GM19099 (cell line): ENCODE results near the gene UCN2.

Source experiments
- POLR2A ChIP-seq: IDR thresholded peaks from 3 replicates; pipeline ENCODE4 v1.6.1; 2011; ENCODE audit warnings: low read depth; ENCODE audit not compliant: insufficient read length; ENCODE audit errors: extremely low read depth

The UCN2 gene

GRCh38 chr3:48571938-48572337 lies 8.4 kb upstream of the UCN2 start:
- TF ChIP-seq POLR2A = no peak

DNA sequence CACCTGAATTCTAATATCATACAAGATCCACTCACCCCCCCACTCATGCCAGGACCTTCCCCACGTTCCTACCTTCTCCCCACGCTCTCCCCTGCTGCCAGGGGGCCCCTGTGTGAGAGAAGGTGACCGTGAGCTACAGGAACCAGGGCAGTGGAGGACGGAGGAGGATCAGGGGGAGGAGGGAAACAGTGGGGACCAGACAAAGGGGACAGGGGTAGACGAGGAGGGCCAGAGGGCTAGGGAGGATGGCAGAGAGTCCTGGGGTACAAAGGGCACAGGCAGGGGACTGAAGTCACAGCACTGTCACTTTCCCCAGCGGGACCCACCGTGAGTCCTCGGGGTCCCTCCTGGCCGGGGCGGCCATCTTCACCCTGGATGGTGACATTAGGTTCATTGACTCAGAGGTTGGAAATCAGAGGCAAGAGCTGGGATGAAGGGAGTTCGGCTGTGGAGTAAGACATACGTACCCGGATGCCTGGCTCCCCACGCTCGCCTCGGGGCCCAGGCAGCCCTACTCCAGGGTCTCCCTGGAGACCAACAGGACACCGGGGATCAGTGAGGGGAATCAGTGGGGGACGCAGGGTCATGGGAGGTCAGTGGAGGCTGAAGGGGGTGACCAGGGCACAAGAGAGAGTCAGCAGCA lies 6.3 kb upstream of the UCN2 start:
- TF ChIP-seq POLR2A = no peak

- no peak for TF ChIP-seq POLR2A
These were observed 5.8 kb upstream of the UCN2 start for GRCh38 chr3:48569400-48569799.

- TF ChIP-seq POLR2A = no peak
These were observed 4.9 kb upstream of the UCN2 start for GRCh38 chr3:48568476-48568875.

DNA sequence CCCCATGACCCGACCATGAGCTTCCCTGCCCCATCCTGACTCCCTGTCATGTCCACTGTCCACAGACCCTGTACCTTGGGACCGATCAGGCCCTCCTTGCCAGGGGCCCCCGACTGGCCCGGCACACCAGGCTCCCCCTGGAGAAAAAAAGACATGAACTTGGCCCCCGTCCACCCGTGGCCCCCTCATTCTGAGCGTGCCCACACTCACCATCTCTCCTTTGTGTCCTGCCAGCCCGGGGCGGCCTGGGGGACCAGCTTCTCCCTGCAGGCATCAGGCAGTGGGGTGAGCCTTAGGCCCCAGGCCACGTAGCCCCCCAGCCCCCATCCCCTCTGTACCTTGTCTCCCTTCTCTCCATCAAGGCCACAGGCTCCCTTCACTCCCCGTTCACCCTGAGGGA lies 3.9 kb upstream of the UCN2 start:
- TF ChIP-seq POLR2A = no peak

- TF ChIP-seq POLR2A = no peak
These were observed 3.5 kb upstream of the UCN2 start for GRCh38 chr3:48567090-48567489.

- TF ChIP-seq POLR2A = no peak
These were observed 2.8 kb upstream of the UCN2 start for GRCh38 chr3:48566401-48566760.

- no peak for TF ChIP-seq POLR2A
These were observed 2.2 kb upstream of the UCN2 start for GRCh38 chr3:48565591-48566400.

GRCh38 chr3:48565186-48565585 lies 1.6 kb upstream of the UCN2 start:
- TF ChIP-seq POLR2A = no peak

GRCh38 chr3:48564667-48565066 lies 1.1 kb upstream of the UCN2 start:
- TF ChIP-seq POLR2A = no peak

DNA sequence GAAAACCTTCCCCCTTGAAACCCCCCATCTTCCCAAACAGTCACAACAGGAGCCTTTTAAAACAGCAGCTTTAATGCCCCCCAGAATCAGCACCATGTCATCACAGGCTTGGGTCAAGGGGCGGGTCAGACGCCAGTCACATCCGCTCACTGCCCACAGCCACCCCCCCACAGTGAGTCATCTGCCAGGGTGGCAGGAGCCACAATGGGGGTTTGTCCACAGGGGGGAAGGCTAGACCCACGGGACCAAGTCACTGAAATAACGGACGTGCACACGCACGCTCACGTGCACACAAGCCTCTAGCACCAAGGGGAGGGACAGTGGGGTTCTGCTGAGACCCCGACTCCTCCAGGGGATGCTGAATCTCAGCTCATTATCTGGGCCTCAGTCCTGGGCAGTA lies 441 bp upstream of the UCN2 start:
- no peak for TF ChIP-seq POLR2A

GRCh38 chr3:48562367-48563095 lies 1.1 kb downstream of the UCN2 start:
- TF ChIP-seq POLR2A = no peak

DNA sequence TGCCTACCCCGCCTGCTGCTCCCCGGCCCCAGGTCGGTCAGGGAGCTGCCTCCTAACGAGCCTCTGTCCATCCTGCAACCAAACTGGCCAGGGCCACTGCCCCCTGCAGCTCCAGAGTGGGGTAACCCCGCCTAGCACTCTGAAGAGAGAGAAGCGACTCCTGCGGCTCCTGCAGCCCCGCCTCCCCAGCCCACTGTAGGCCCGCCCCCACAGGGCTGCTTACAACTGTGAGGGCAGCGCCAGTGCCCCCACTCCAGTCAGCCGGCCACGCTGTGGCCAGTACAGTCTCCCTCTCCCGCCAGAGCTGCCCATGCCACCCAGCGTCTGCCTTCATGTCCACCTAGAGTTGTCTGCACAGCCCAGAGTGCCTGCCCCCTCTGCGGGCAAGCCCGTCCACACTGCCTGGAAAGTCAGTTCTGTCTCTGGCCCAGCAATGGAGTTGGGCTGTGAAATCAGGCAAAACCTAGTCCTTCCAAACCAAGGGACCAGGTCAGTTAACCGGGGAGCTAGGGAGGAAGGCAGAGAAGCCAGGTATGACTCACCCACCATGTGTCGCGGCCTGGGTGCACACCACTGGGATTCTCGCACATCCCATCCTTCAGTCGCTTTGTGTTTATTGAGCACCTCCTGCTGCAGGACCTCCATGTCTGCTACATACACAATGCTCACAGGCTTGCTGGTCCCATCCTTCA lies 2.4 kb downstream of the UCN2 start:
- TF ChIP-seq POLR2A = no peak

DNA sequence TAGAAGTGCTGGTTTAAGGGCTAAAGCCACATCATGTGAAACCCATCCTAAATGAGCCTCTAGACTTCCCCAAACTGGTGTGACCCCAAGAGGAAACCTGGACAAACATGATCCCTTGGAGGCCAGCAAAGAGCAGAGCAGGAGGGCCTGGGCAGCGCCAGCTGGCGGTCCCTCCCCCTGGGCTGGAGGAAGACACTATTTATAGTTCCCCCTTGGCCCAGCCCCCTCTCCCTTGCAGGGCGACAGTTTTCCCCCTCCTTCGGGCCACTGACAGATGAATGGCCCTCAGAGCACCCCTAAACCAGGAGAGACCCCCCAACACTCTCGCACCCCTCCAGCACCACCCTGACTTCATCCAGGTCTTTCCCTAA lies 2.9 kb downstream of the UCN2 start:
- TF ChIP-seq POLR2A = no peak

- no peak for TF ChIP-seq POLR2A
These were observed 5.0 kb downstream of the UCN2 start for GRCh38 chr3:48558493-48559134.

DNA sequence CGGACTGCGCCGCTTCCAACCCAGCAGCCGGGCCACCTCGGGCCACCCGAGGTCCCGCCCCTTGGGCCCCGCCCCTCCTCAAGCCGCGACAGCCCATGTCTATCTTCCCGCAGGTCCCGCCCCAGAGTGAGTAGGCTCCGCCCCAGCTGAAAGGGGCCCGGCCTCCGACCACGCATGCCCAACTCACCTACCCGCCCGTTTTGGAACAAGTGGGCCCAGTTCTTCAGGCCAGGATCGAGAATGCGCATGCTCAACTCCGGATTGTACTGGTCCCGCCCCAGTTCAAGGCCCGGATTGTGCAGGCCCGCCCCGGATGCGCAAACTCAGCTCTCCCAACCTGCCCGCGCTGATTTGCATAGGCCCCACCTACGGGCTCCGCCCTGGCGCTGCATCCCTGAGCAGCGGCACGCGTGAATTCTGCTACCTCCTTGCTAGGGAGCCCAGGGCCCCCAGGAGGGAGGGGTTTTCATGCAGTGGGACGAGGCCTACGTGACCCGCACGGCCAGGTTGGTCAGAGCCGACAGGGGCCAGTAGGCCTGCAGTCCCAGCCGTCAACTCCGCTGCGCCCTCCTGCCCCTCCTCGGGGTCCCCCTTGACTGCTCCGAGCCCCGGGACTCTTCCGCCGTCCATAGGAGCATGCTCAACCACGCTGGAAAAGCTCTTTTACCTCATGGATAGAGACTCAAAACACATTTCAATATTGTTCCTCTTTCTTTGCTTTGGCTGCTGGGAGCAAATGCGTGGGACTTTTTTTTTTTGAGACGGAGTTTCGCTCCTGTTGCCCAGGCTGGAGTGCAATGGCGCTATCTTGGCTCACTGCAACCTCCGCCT lies 6.6 kb downstream of the UCN2 start, which contains the start of gene PFKFB4:
PFKFB4 (minus strand) TSS at position 8 of the 831 bp plus-strand sequence. CDS start 26 bp downstream, outside the sequence.
- TF ChIP-seq POLR2A = peak; percentile 76
